Ishikawa (cell line): ENCODE results near the gene MYH2.

Experiments
- CEBPB ChIP-seq: IDR thresholded peaks from 2 replicates; pipeline ENCODE4 v1.6.1; 2012
- FOXM1 ChIP-seq: IDR thresholded peaks from 2 replicates; pipeline ENCODE4 v1.6.1; 2012; ENCODE audit warnings: low read depth, borderline replicate concordance
- MAX ChIP-seq: IDR thresholded peaks from 2 replicates; pipeline ENCODE4 v1.6.1; 2012
- NFIC ChIP-seq: IDR thresholded peaks from 2 replicates; pipeline ENCODE4 v1.6.1; 2012
- TAF1 ChIP-seq: IDR thresholded peaks from 2 replicates; pipeline ENCODE4 v1.6.1; 2012; ENCODE audit warnings: low read depth, mild to moderate bottlenecking

- no peak for TF ChIP-seq CEBPB
- no peak for TF ChIP-seq NFIC
- no peak for TF ChIP-seq MAX
- no peak for TF ChIP-seq FOXM1
- TF ChIP-seq TAF1 = no peak
Measured at GRCh38 chr17:10598621-10599020, 49.2 kb upstream of the MYH2 start.
